Endothelial cell of umbilical vein (primary cell): ENCODE measurements around the gene HINT2. TPM values are rescaled to one million over a fixed set of nuclear protein-coding genes. Genes with fewer than 3 reads are reported as not detected.

ENCODE experiments used
- BruUV-seq: library from RNA; stranded (reverse); fragments of 400-500 nt; replicated peaks from 2 replicates; lab custom pipeline; 2021; lab: Mats Ljungman, UMichigan
- CTCF ChIA-PET: fragments of 300-600, 350-600 bp; sonication (Branson Sonifier 250); formaldehyde crosslinking; loops from one replicate; lab custom pipeline; 2021; ENCODE audit warnings: antibody characterized with exemption, inconsistent platforms; lab: Charles Lee
- POLR2A ChIA-PET: fragments of 300-600, 350-600 bp; sonication (Branson Sonifier 250); formaldehyde crosslinking; loops from one replicate; lab custom pipeline; 2021; ENCODE audit warnings: antibody characterized with exemption, inconsistent platforms; lab: Charles Lee
- DNase-seq: peaks from one replicate; pipeline ENCODE4 v3.0.0-alpha.2; 2011; ENCODE audit warnings: low read depth, low spot score
- FAIRE-seq: peaks from 2 replicates; lab custom pipeline; 2011; peaks lifted over from hg19 to GRCh38; lab: Jason Lieb, UNC
- H2AFZ ChIP-seq: 2 replicates; pipeline ENCODE4 v1.6.0; 2012; ENCODE audit warnings: low read depth, low read length, control low read depth, inconsistent platforms
- H3K27ac ChIP-seq: 2 replicates; pipeline ENCODE4 v1.5.1; 2011; ENCODE audit warnings: low read depth, mild to moderate bottlenecking, control low read depth, low read length, moderate library complexity; ENCODE audit not compliant: insufficient read depth
- H3K27me3 ChIP-seq, 2 experiments: 2 replicates each; pipeline versions ENCODE4 v1.6.0 to v1.6.1; 2011; ENCODE audit warnings: low read length in 2 of 2, mixed read lengths in 1 of 2; ENCODE audit not compliant: control insufficient read depth in 2 of 2, insufficient read depth in 2 of 2
- H3K36me3 ChIP-seq, 2 experiments: 2 replicates in 1 of 2; 3 replicates in 1 of 2; pipeline ENCODE4 v1.5.1; 2011; ENCODE audit warnings: low read length in 2 of 2, mild to moderate bottlenecking in 1 of 2, moderate library complexity in 1 of 2; ENCODE audit not compliant: control insufficient read depth in 2 of 2, insufficient read depth in 2 of 2; ENCODE audit errors: extremely low read depth in 1 of 2
- H3K4me1 ChIP-seq: 3 replicates; pipeline ENCODE4 v1.5.1; 2011; ENCODE audit warnings: mild to moderate bottlenecking, low read length; ENCODE audit not compliant: control insufficient read depth, insufficient read depth; ENCODE audit errors: extremely low read depth
- H3K4me2 ChIP-seq: 2 replicates; pipeline ENCODE4 v1.6.1; 2011; ENCODE audit warnings: low read length, control low read depth, mixed read lengths; ENCODE audit not compliant: insufficient read depth
- H3K4me3 ChIP-seq, 3 experiments: fragments of 200-600 bp in 1 of 3; sonication (generic), shearing (Covaris generic) in 1 of 3; replicated peaks in 1 of 3; 2 replicates each; pipeline ENCODE4 v1.5.1; 2011 to 2016; ENCODE audit warnings: control low read depth in 3 of 3, low read length in 3 of 3, mild to moderate bottlenecking in 2 of 3, inconsistent platforms in 1 of 3, low read depth in 1 of 3, moderate library complexity in 1 of 3; ENCODE audit not compliant: insufficient read depth in 1 of 3
- H3K79me2 ChIP-seq: 2 replicates; pipeline ENCODE4 v1.6.0; 2012; ENCODE audit warnings: low read length, inconsistent platforms; ENCODE audit not compliant: control insufficient read depth, insufficient read depth
- H3K9ac ChIP-seq: replicated peaks from 2 replicates; pipeline ENCODE3; 2011; ENCODE audit warnings: low read length, control low read depth; ENCODE audit not compliant: insufficient read depth; ENCODE audit errors: extremely low read depth
- H3K9me1 ChIP-seq: replicated peaks from 3 replicates; pipeline ENCODE4 v1.6.0; 2011; ENCODE audit warnings: mild to moderate bottlenecking, low read length; ENCODE audit not compliant: control insufficient read depth, insufficient read depth; ENCODE audit errors: extremely low read depth
- H3K9me3 ChIP-seq: replicated peaks from 2 replicates; pipeline ENCODE4 v1.5.1; 2012; ENCODE audit warnings: low read length, inconsistent platforms; ENCODE audit not compliant: control insufficient read depth, insufficient read depth
- H4K20me1 ChIP-seq: replicated peaks from 2 replicates; pipeline ENCODE3; 2011; ENCODE audit warnings: mild to moderate bottlenecking, low read length; ENCODE audit not compliant: control insufficient read depth, insufficient read depth; ENCODE audit errors: extremely low read depth
- CTCF ChIP-seq, 2 donors: IDR thresholded peaks; 1 replicate in 1 of 2; 2 replicates in 1 of 2; pipeline ENCODE4 v1.5.1; 2011; ENCODE audit warnings: low read length in 2 of 2, mild to moderate bottlenecking in 2 of 2, moderate library complexity in 2 of 2, control low read depth in 1 of 2, inconsistent platforms in 1 of 2, low read depth in 1 of 2; ENCODE audit not compliant: insufficient read depth in 1 of 2; ENCODE audit errors: extremely low read depth in 1 of 2
- EZH2 ChIP-seq: IDR thresholded peaks from 2 replicates; pipeline ENCODE4 v1.6.1; 2012; ENCODE audit warnings: borderline replicate concordance, low read depth, mild to moderate bottlenecking, moderate library complexity, low read length, inconsistent platforms; ENCODE audit not compliant: severe bottlenecking
- FOS ChIP-seq: IDR thresholded peaks from 2 replicates; pipeline ENCODE4 v1.6.1; 2011; ENCODE audit warnings: mild to moderate bottlenecking, low read length, moderate library complexity, borderline replicate concordance; ENCODE audit not compliant: insufficient read depth
- GATA2 ChIP-seq: IDR thresholded peaks from 2 replicates; pipeline ENCODE4 v1.7.0; 2011; ENCODE audit warnings: low read depth, mild to moderate bottlenecking, moderate library complexity, mixed read lengths, low read length; ENCODE audit not compliant: insufficient read length, insufficient read depth
- JUN ChIP-seq: IDR thresholded peaks from 2 replicates; pipeline ENCODE4 v1.6.1; 2011; ENCODE audit warnings: borderline replicate concordance, low read depth; ENCODE audit not compliant: insufficient read length, insufficient read depth
- MAX ChIP-seq: IDR thresholded peaks from 2 replicates; pipeline ENCODE4 v1.6.1; 2011; ENCODE audit not compliant: insufficient read depth, insufficient read length
- MYC ChIP-seq: IDR thresholded peaks from one replicate; pipeline ENCODE4 v1.6.1; 2011; ENCODE audit warnings: mild to moderate bottlenecking, low read depth, low read length
- POLR2A ChIP-seq: IDR thresholded peaks from 2 replicates; pipeline ENCODE4 v1.6.1; 2012; ENCODE audit warnings: low read depth, mild to moderate bottlenecking, control low read depth, low read length
- POLR2AphosphoS5 ChIP-seq: IDR thresholded peaks from 2 replicates; pipeline ENCODE4 v1.6.1; 2012; ENCODE audit warnings: low read depth, mild to moderate bottlenecking, control low read depth, low read length, moderate library complexity; ENCODE audit not compliant: insufficient read depth
- dilution Hi-C: fragments of 300-500 bp; cut with MboI; formaldehyde crosslinking; loops from one replicate; pipeline ENCODE4 v1.15.0; 2019; ENCODE audit warnings: low sequenced_read_pairs; ENCODE audit not compliant: extremely low pct_ligation_motif_present
- intact Hi-C: fragments of 100-400 bp; cut with micrococcal nuclease; formaldehyde crosslinking; loops from one replicate; pipeline ENCODE4 v1.10.0; 2022
- polyA plus RNA-seq, 4 experiments: library from polyadenylated mRNA; depleted of rRNA in 3 of 4; stranded (reverse) in 3 of 4; unstranded in 1 of 4; fragments of >200 nt; gene quantifications; 2 replicates each; pipeline versions ENCODE4 v1.2.1 to v1.2.3, GENCODE V29; 2011 to 2012; ENCODE audit warnings: missing spikeins in 1 of 4
- total RNA-seq: library from RNA; stranded (reverse); gene quantifications from 2 replicates; pipeline ENCODE4 v1.2.3, GENCODE V29; 2021

The HINT2 gene
- total and polyA plus RNA-seq, 2 donors (not counting 3 experiments of a cell fraction or from before 2014, with no cell fraction given), result 27.2 to 42.1 TPM

- Histone ChIP-seq H3K9me3 (no peaks in the 10 kb centered on the region), H3K79me2 (peaks cover 7% of the 10 kb centered on the region), H3K4me3 (peak overlapping the region in 1 of 3 experiments; percentile 36), H3K27ac (no peak overlapping the region), H3K9ac (no peak overlapping the region), H4K20me1 (no peaks in the 10 kb centered on the region), H2AFZ (peak overlapping the region; percentile 76), H3K9me1 (no peaks in the 10 kb centered on the region), H3K4me2 (no peak overlapping the region), H3K36me3 (no peaks in the 10 kb centered on the region), H3K4me1 (peaks cover 30% of the 10 kb centered on the region), H3K27me3 (no peaks in the 10 kb centered on the region)
- TF ChIP-seq MAX (no peak), EZH2 (no peak), CTCF (IDR thresholded peaks at IDR 0.05; ENCODE audit: extremely low read depth in 1 of 2, insufficient read depth in 1 of 2, low read depth in 1 of 2, low read length in 2 of 2) (no peak), MYC (no peak), GATA2 (no peak), POLR2AphosphoS5 (no peak), JUN (no peak), FOS (no peak), POLR2A (no peak)
- FAIRE-seq (no peak), DNase-seq (no peak)
- CTCF ChIA-PET, result interaction anchor here (0.7 to 6.5 kb wide), 10 partner anchors 20 to 154 kb away, joined by 3 to 277 read pairs (median 6); partner anchors contain the start of genes FAM221B, GBA2, HINT2 and MSMP
- POLR2A ChIA-PET, result no interaction called here
- BruUV-seq, result TSS peak; percentile 24
- dilution Hi-C loops, result no loop called here
- intact Hi-C loops, result no loop called here
Measured at GRCh38 chr9:35792024-35792813, 22.6 kb downstream of the HINT2 start.
